ENCODE measurements around the gene TRPV3. TPM values are rescaled to one million over a fixed set of nuclear protein-coding genes. Genes with fewer than 3 reads are reported as not detected.
A peak's percentile ranks its signal among the peaks of the same experiment; 100 is the strongest.

TRPV3 gene
- total and polyA plus RNA-seq, 2 of the 8 experiments (the other 6 are each of a cell fraction or from before 2014, with no cell fraction given): 0.56 to 1.0 TPM

DNA sequence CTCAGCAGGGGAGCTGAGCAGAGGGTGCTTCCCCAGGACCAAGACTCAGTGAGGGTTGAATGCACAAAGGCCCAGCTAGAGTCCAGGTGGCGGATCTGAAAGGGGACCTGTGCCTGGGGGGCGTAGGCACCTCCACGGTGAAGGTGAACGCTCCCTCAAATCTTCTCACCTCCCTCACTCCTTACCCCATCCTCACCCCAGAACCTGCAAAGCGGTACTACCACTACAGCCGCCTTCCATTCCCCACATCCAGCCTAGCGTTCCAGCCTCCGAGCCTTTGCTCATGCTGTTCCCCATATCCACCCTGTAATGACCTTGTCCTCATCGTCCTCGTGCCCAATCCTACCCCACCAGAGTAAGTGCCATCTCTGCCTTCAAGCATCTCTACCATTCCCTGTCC is 30.6 kb downstream of the TRPV3 start:
- Histone ChIP-seq H3K27ac (ENCODE audit: low read depth, low read length) (no peak overlapping the region), H4K5ac (ENCODE audit: insufficient read length, low read depth, low read length) (no peak overlapping the region), H2AK5ac (ENCODE audit: low read depth, low read length) (no peak overlapping the region), H2BK12ac (ENCODE audit: low read depth, low read length) (0 out of 2 replicates have a peak overlapping the region, but pooled peaks have one; percentile 75), H3K4ac (replicated peaks; ENCODE audit: insufficient read length, low read depth, low read length) (no peak overlapping the region), H3K18ac (ENCODE audit: extremely low read depth, low read length) (no peak overlapping the region), H3K27me3 (replicated peaks in 1 of 4; ENCODE audit: control insufficient read depth in 3 of 4, extremely low read depth in 1 of 4, insufficient read depth in 3 of 4, low read length in 3 of 4) (no peaks in the 10 kb centered on the region), H2BK120ac (replicated peaks; ENCODE audit: low read depth, low read length) (no peak overlapping the region), H3K14ac (ENCODE audit: insufficient read length) (no peak overlapping the region), H3K23ac (ENCODE audit: insufficient read length) (no peak overlapping the region), H3K79me1 (ENCODE audit: low read depth, low read length) (no peaks in the 10 kb centered on the region), H3K56ac (replicated peaks; ENCODE audit: insufficient read length, low read depth, low read length) (no peak overlapping the region), H4K91ac (replicated peaks; ENCODE audit: insufficient read length, low read length) (no peak overlapping the region), H2BK20ac (ENCODE audit: low read length) (no peak overlapping the region), H3K9ac (replicated peaks in 1 of 4; ENCODE audit: extremely low read depth in 1 of 4, low read depth in 3 of 4, low read length in 3 of 4) (no peak overlapping the region), H3K36me3 (ENCODE audit: control insufficient read depth in 2 of 4, insufficient read depth in 4 of 4, low read length in 3 of 4) (no peaks in the 10 kb centered on the region), H2BK15ac (ENCODE audit: low read length) (no peak overlapping the region), H3K4me2 (ENCODE audit: insufficient read depth in 1 of 2, low read depth in 2 of 2, low read length in 2 of 2) (no peak overlapping the region), H3K79me2 (ENCODE audit: control insufficient read depth in 1 of 2, insufficient read depth in 2 of 2, low read length in 2 of 2) (no peaks in the 10 kb centered on the region), H2AFZ (ENCODE audit: low read length) (no peak overlapping the region), H4K8ac (ENCODE audit: extremely low read depth, insufficient read depth, low read length) (no peak overlapping the region), H4K20me1 (replicated peaks in 1 of 2; ENCODE audit: control insufficient read depth in 1 of 2, insufficient read depth in 2 of 2, low read length in 2 of 2) (no peaks in the 10 kb centered on the region), H2BK5ac (ENCODE audit: low read depth, low read length) (no peak overlapping the region), H3K4me1 (replicated peaks in 1 of 4; ENCODE audit: control insufficient read depth in 3 of 4, insufficient read depth in 4 of 4, low read length in 3 of 4) (peaks cover 0 to 13% (median 4%) of the 10 kb centered on the region in 4 experiments; a peak in 5 of 7 replicates), H3K23me2 (ENCODE audit: low read depth, low read length) (peaks cover 3% of the 10 kb centered on the region; the same call in 1 of the 2 replicates), H3K9me3 (ENCODE audit: insufficient read depth in 2 of 2, low read depth in 1 of 2, low read length in 1 of 2) (no peaks in the 10 kb centered on the region), H3K4me3 (ENCODE audit: extremely low read depth in 1 of 4, insufficient read depth in 2 of 4, low read depth in 3 of 4, low read length in 4 of 4) (no peak overlapping the region)
- FAIRE-seq (no peak), DNase-seq (ENCODE audit: low read depth in 1 of 2, low spot score in 2 of 2) (no peak)
- ChIA-PET CTCF (ENCODE audit: partially characterized antibody) (no interaction called here), POLR2A (ENCODE audit: partially characterized antibody) (no interaction called here)
- TF ChIP-seq FOSL1 (IDR thresholded peaks at IDR 0.05; ENCODE audit: insufficient read depth, low read depth, low read length) (no peak), SRF (IDR thresholded peaks at IDR 0.05; ENCODE audit: low read depth, low read length) (no peak)
- 81% methylated on average over 10 of the region's 10 CpGs; no CpG with 5 or more reads in 1 of the 2 experiments for WGBS, 2 experiments (ENCODE audit: extremely low coverage in 1 of 2, insufficient coverage in 1 of 2, insufficient read length in 1 of 2, insufficient replicate concordance in 2 of 2, low coverage in 1 of 2, low lambda C conversion rate in 2 of 2, missing lambda C conversion rate in 1 of 2)

All from H1 (cell line).